H9 (cell line): Measurements from ENCODE around the gene DIAPH2. TPM values are rescaled to one million over a fixed set of nuclear protein-coding genes. Genes with fewer than 3 reads are reported as not detected.

Experiments used
- DNase-seq: peaks from one replicate; pipeline ENCODE4 v3.0.0-alpha.2; 2017
- H2AFZ ChIP-seq: one replicate; pipeline ENCODE4 v1.6.1; 2013; ENCODE audit warnings: mild to moderate bottlenecking, low read length, control low read depth, moderate library complexity
- H2AK5ac ChIP-seq: 2 replicates; pipeline ENCODE4 v1.6.1; 2013; ENCODE audit warnings: low read length, control low read depth, mixed read lengths; ENCODE audit not compliant: insufficient read length
- H2BK120ac ChIP-seq: one replicate; pipeline ENCODE4 v1.6.1; 2013; ENCODE audit warnings: low read depth, mild to moderate bottlenecking, low read length, control low read depth, inconsistent platforms; ENCODE audit not compliant: poor library complexity, severe bottlenecking
- H2BK12ac ChIP-seq: 2 replicates; pipeline ENCODE4 v1.6.1; 2013; ENCODE audit warnings: low read length, control low read depth, mixed read lengths, low read depth; ENCODE audit not compliant: insufficient read length
- H2BK15ac ChIP-seq: 2 replicates; pipeline ENCODE4 v1.6.1; 2013; ENCODE audit warnings: low read depth, low read length, control low read depth
- H2BK20ac ChIP-seq: one replicate; pipeline ENCODE4 v1.6.1; 2013; ENCODE audit warnings: low read depth, mild to moderate bottlenecking, low read length, control low read depth, inconsistent platforms; ENCODE audit not compliant: poor library complexity, severe bottlenecking
- H2BK5ac ChIP-seq: 2 replicates; pipeline ENCODE4 v1.6.1; 2013; ENCODE audit warnings: low read length, control low read depth, mixed read lengths; ENCODE audit not compliant: insufficient read length
- H3K14ac ChIP-seq: 2 replicates; pipeline ENCODE4 v1.6.1; 2013; ENCODE audit warnings: low read length, control low read depth; ENCODE audit not compliant: insufficient read depth
- H3K18ac ChIP-seq: 2 replicates; pipeline ENCODE4 v1.6.1; 2013; ENCODE audit warnings: low read depth, mild to moderate bottlenecking, mixed read lengths, low read length, control low read depth; ENCODE audit not compliant: insufficient read length
- H3K23ac ChIP-seq: 2 replicates; pipeline ENCODE4 v1.6.1; 2013; ENCODE audit warnings: low read length, control low read depth, mixed read lengths, low read depth; ENCODE audit not compliant: insufficient read length
- H3K23me2 ChIP-seq: 2 replicates; pipeline ENCODE4 v1.6.1; 2013; ENCODE audit warnings: low read depth, mild to moderate bottlenecking, mixed read lengths, low read length, control low read depth; ENCODE audit not compliant: insufficient read length, poor library complexity, severe bottlenecking
- H3K27ac ChIP-seq: 2 replicates; pipeline ENCODE4 v1.5.1; 2013; ENCODE audit warnings: low read length, control low read depth, mixed read lengths, low read depth; ENCODE audit not compliant: insufficient read length
- H3K27me3 ChIP-seq: 2 replicates; pipeline ENCODE4 v1.6.1; 2013; ENCODE audit warnings: low read length, control low read depth, inconsistent platforms; ENCODE audit not compliant: insufficient read depth
- H3K4ac ChIP-seq: 2 replicates; pipeline ENCODE4 v1.6.1; 2013; ENCODE audit warnings: low read depth, mild to moderate bottlenecking, control low read depth, inconsistent platforms, low read length, moderate library complexity
- H3K4me1 ChIP-seq: 2 replicates; pipeline ENCODE4 v1.6.1; 2013; ENCODE audit warnings: low read length, control low read depth, inconsistent platforms; ENCODE audit not compliant: insufficient read depth
- H3K4me2 ChIP-seq: 2 replicates; pipeline ENCODE4 v1.6.1; 2013; ENCODE audit warnings: low read length, control low read depth, mixed read lengths; ENCODE audit not compliant: insufficient read length, insufficient read depth
- H3K56ac ChIP-seq: 2 replicates; pipeline ENCODE4 v1.6.1; 2013; ENCODE audit warnings: low read depth, mild to moderate bottlenecking, mixed read lengths, low read length, control low read depth; ENCODE audit not compliant: insufficient read length
- H3K79me1 ChIP-seq: 2 replicates; pipeline ENCODE4 v1.6.1; 2013; ENCODE audit warnings: low read depth, mild to moderate bottlenecking, moderate library complexity, low read length, control low read depth, inconsistent platforms; ENCODE audit not compliant: insufficient read depth, poor library complexity, severe bottlenecking
- H3K79me2 ChIP-seq: 2 replicates; pipeline ENCODE4 v1.6.1; 2013; ENCODE audit warnings: low read length, control low read depth, inconsistent platforms; ENCODE audit not compliant: insufficient read depth
- H3K9ac ChIP-seq: 2 replicates; pipeline ENCODE4 v1.6.1; 2013; ENCODE audit warnings: low read length, control low read depth, mixed read lengths; ENCODE audit not compliant: insufficient read length; ENCODE audit errors: extremely low read depth
- H3K9me3 ChIP-seq: one replicate; pipeline ENCODE4 v1.6.1; 2013; ENCODE audit warnings: low read depth, low read length, inconsistent platforms; ENCODE audit not compliant: control insufficient read depth
- H3T11ph ChIP-seq: one replicate; pipeline ENCODE4 v1.6.1; 2013; ENCODE audit warnings: mild to moderate bottlenecking, low read length, control low read depth, inconsistent platforms
- H4K20me1 ChIP-seq: one replicate; pipeline ENCODE4 v1.6.1; 2013; ENCODE audit not compliant: control insufficient read depth, insufficient read length, insufficient read depth
- H4K5ac ChIP-seq: 2 replicates; pipeline ENCODE4 v1.6.1; 2013; ENCODE audit warnings: low read depth, mild to moderate bottlenecking, mixed read lengths, low read length, control low read depth; ENCODE audit not compliant: insufficient read length
- H4K8ac ChIP-seq: replicated peaks from 2 replicates; pipeline ENCODE4 v1.6.1; 2013; ENCODE audit warnings: low read length, control low read depth, mixed read lengths, low read depth; ENCODE audit not compliant: insufficient read length
- H4K91ac ChIP-seq: 2 replicates; pipeline ENCODE4 v1.6.1; 2013; ENCODE audit warnings: low read depth, mild to moderate bottlenecking, moderate library complexity, mixed read lengths, low read length, control low read depth; ENCODE audit not compliant: insufficient read length
- H3K27ac Mint-ChIP-seq, 3 experiments: 2 replicates in 2 of 3; 3 replicates in 1 of 3; pipeline ENCODE4 v1.8.0; 2020 to 2021; ENCODE audit warnings: mixed read lengths in 3 of 3, mild to moderate bottlenecking in 1 of 3, moderate library complexity in 1 of 3
- H3K27me3 Mint-ChIP-seq: 2 replicates; pipeline ENCODE4 v1.8.0; 2021; ENCODE audit warnings: low read depth, mild to moderate bottlenecking, moderate library complexity, mixed read lengths
- H3K36me3 Mint-ChIP-seq, 3 experiments: 2 replicates in 2 of 3; 3 replicates in 1 of 3; pipeline ENCODE4 v1.8.0; 2020 to 2021; ENCODE audit warnings: low read depth in 3 of 3, mixed read lengths in 3 of 3; ENCODE audit not compliant: insufficient read depth in 1 of 3
- H3K4me1 Mint-ChIP-seq, 2 experiments: 2 replicates each; pipeline ENCODE4 v1.8.0; 2020; ENCODE audit warnings: mixed read lengths in 2 of 2
- H3K4me3 Mint-ChIP-seq, 2 experiments: 2 replicates in 1 of 2; 3 replicates in 1 of 2; pipeline ENCODE4 v1.8.0; 2020 to 2021; ENCODE audit warnings: mild to moderate bottlenecking in 2 of 2, mixed read lengths in 2 of 2, moderate library complexity in 1 of 2
- H3K9me3 Mint-ChIP-seq, 2 experiments: 2 replicates in 1 of 2; 3 replicates in 1 of 2; pipeline ENCODE4 v1.8.0; 2020; ENCODE audit warnings: mild to moderate bottlenecking in 2 of 2, mixed read lengths in 2 of 2, moderate library complexity in 1 of 2
- CTCF ChIP-seq: fragments of 200-600 bp; sonication (generic); conservative IDR thresholded peaks from 3 replicates; pipeline ENCODE4 v1.8.0; 2021; ENCODE audit warnings: antibody characterized with exemption, mild to moderate bottlenecking
- WGBS: extraction: QIAGEN DNeasy Blood & Tissue Kit; methylation state at CpG from one replicate; pipeline ENCODE4 v1.1.7; 2013; ENCODE audit warnings: missing lambda C conversion rate, low lambda C conversion rate, mixed read lengths; ENCODE audit not compliant: insufficient read length; ENCODE audit errors: extremely low coverage; 5-methylcytosine and 5-hydroxymethylcytosine counted together
- total RNA-seq: library from RNA; stranded (reverse); gene quantifications from 2 replicates; pipeline ENCODE4 v1.2.1, GENCODE V29; 2021

Gene DIAPH2
- total RNA-seq, 1 experiment from 2014 or later: 45.4 TPM

- WGBS: no CpG with 5 or more reads among the region's 2 CpGs
- no peak overlapping the region for H2BK15ac ChIP-seq
- TF ChIP-seq CTCF: no peak
- no peak overlapping the region for H2BK20ac ChIP-seq
- H3T11ph ChIP-seq: no peak overlapping the region
- peaks cover 2 to 17% (median 3%) of the 10 kb centered on the region in 3 experiments for H3K36me3 Mint-ChIP-seq
- no peak overlapping the region for H3K23ac ChIP-seq
- H4K91ac ChIP-seq: no peak overlapping the region
- H3K79me2 ChIP-seq: no peaks in the 10 kb centered on the region
- no peak overlapping the region for H3K4ac ChIP-seq
- H2AFZ ChIP-seq: no peak overlapping the region
- H3K27me3 ChIP-seq: no peaks in the 10 kb centered on the region
- H3K27ac Mint-ChIP-seq: no peak overlapping the region
- H2AK5ac ChIP-seq: no peak overlapping the region
- H3K18ac ChIP-seq: no peak overlapping the region
- no peaks in the 10 kb centered on the region for H4K20me1 ChIP-seq
- H3K4me1 ChIP-seq: 0 out of 2 replicates have a peak, but pooled peaks cover 3% of the 10 kb centered on the region
- no peak overlapping the region for H2BK5ac ChIP-seq
- DNase-seq: no peak
- no peak overlapping the region for H2BK120ac ChIP-seq
- no peak overlapping the region for H3K9ac ChIP-seq
- H2BK12ac ChIP-seq: no peak overlapping the region
- H3K4me3 Mint-ChIP-seq: no peak overlapping the region
- H3K23me2 ChIP-seq: no peaks in the 10 kb centered on the region
- H3K4me2 ChIP-seq: no peak overlapping the region
- no peak overlapping the region for H4K5ac ChIP-seq
- peaks cover 0 to 2% of the 10 kb centered on the region in 2 experiments; a peak in 1 of 5 replicates for H3K9me3 Mint-ChIP-seq
- no peak overlapping the region for H4K8ac ChIP-seq
- H3K27ac ChIP-seq: no peak overlapping the region
- no peaks in the 10 kb centered on the region for H3K9me3 ChIP-seq
- no peak overlapping the region for H3K56ac ChIP-seq
- no peaks in the 10 kb centered on the region for H3K27me3 Mint-ChIP-seq
- H3K79me1 ChIP-seq: no peaks in the 10 kb centered on the region
- no peak overlapping the region for H3K14ac ChIP-seq
- peaks cover 15% of the 10 kb centered on the region in 2 experiments for H3K4me1 Mint-ChIP-seq
These were observed 869.2 kb downstream of the DIAPH2 start for GRCh38 chrX:97553833-97554232.
